Stimulated activated CD8-positive, alpha-beta memory T cell treated with anti-CD3 and anti-CD28 coated beads, Interleukin-7, amount 100 ng/mL, for 48 hours (primary cell): Measurements from ENCODE around the gene SEMA5A.

Experiments
- DNase-seq, 2 donors: peaks; one replicate each; pipeline ENCODE4 v3.0.0-alpha.2; 2020; ENCODE audit warnings: low read depth in 1 of 2; ENCODE audit errors: extremely low read depth in 1 of 2

The SEMA5A gene

GRCh38 chr5:9545992-9546851 is at the start of gene SEMA5A:
Gene SEMA5A, minus strand, starts transcription at chr5:9546075. Its CDS starts 166,129 bp downstream, at chr5:9379946.
- DNase-seq, result no peak

GRCh38 chr5:9594913-9595312 is 49.0 kb upstream of the SEMA5A start:
- DNase-seq, result no peak

DNA sequence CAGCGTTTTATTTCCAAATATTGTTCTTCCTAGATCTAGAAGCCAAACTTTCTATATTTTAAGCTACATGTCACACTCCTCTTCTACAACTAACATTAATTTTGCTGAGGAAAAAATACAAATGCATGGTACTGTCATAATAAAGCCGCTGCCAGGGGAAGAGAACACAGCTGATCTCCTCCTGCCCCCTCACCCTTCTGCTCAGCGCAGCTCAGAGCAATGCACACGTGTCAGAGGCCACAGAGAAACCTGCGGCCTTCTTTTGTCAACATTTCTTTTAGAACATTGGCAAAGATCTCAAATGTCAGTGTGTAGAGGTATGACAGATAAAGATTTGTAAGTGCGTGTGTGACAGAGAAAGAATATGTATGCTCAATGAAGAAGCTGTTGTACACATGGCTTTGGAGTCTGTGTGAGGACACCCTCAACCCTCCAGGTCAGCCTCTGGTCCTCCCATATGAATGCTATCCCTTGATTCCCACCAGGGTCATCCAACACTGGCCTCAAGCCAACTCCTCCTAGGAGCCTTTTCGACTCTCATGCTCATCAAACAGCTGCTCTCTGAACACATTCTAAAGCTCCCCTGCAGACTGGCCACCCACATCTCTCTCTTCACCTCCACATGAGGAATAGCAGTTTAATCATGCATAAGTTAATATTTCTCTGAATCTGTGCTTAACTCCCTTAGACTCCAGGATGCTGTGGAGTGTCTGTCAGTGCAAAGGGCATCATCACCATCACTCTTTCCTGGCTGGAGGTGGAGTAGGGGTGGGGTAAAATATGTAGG is 43.4 kb upstream of the SEMA5A start:
- DNase-seq, result no peak

DNA sequence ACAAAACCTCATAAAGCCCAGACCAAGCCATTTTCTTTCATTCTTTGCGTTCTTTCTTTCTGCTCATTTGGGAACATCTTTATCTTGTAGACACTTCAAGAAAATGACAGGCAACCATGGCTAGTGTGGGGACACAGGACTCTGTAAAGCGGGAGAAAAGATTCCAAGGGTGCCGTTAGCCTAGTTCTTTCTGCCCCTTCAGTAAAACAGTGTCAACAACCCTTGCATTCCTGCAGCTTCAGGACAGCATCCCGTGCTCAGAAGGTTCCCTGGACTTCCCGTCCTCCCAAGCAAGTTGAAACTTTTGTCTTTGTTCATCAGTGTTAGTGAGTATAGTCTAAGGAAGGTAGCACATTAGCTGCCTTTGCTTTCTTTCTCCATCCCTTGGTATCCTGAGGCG is 42.4 kb upstream of the SEMA5A start:
- DNase-seq, result no peak

- no peak for DNase-seq
Measured at GRCh38 chr5:9587135-9587534, 41.3 kb upstream of the SEMA5A start.

DNA sequence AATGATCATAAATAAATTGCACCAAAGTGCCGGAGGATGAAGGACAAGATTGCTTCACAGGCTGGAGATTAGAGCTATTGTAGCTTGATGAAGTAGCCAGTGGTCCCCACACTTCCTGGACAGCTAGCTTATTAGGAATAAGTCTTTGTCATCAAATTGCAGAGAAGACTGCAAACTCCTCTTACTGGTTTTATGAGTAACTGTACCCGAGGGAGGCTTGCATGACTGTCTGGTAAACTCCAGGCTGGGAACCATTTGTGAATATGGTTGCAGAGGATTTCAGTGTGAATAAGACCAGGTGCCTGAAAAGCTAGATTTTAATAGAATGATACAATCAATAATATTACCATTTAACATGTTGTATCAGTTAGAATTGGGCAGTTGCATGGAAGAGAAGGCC is 36.5 kb upstream of the SEMA5A start:
- no peak for DNase-seq

DNA sequence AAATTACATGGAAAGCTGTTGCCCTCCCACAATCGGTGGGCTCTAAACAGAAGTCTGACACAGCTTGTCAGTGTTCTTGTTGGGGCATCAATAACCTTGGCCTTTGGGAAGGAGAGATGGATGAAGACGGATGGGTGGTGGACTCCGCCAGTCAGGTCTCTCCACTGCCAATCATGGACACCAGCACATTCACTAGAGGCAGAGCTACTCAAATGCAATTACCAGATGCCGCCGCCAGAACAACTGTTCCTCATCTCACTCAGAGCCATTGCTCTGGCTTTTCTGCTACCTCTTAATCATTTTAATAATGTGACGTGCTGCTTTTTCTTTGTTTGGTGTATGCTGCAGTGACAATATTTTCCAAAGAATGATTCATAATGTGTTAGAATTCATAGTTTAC is 27.9 kb upstream of the SEMA5A start:
- DNase-seq, result no peak

DNA sequence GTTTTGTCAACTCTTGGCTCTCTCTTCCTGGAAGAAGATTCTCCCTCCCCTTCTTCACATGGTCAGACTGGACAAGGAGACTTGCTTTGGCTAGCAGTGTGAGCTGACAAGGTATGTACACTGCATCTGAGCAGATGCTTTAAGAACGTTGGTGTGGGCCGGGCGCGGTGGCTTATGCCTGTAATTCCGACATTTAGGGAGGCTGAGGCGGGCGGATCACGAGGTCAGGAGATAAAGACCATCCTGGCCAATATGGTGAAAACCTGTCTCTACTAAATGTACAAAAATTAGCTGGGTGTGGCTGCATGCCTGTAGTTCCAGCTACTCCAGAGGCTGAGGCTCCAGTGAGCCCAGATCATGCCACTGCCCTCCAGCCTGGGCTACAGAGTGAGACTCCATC is 26.4 kb upstream of the SEMA5A start:
- DNase-seq, result no peak

- no peak for DNase-seq
Measured at GRCh38 chr5:9570876-9571275, 25.0 kb upstream of the SEMA5A start.

GRCh38 chr5:9567039-9567438 is 21.2 kb upstream of the SEMA5A start:
- no peak for DNase-seq

GRCh38 chr5:9564752-9565151 is 18.9 kb upstream of the SEMA5A start:
- DNase-seq, result no peak

DNA sequence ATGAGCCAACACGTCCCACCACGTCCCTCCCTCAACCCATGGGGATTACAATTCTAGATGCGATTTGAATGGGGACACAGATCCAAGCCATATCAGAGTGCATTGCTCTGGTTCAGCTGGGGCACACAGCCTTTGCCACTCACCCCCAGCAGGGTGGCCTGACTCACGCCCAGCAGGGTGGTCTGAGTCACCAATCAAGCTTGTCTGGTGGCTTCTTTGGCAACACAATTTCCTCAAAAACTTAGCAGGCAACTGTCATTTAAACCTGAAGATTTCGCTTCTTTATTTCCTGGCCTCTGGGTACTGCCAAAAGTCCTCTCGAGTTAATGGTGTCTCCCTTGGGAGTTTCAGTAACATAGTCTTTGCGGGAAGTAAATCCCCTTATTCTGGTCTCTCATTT is 16.3 kb upstream of the SEMA5A start:
- DNase-seq, result no peak

DNA sequence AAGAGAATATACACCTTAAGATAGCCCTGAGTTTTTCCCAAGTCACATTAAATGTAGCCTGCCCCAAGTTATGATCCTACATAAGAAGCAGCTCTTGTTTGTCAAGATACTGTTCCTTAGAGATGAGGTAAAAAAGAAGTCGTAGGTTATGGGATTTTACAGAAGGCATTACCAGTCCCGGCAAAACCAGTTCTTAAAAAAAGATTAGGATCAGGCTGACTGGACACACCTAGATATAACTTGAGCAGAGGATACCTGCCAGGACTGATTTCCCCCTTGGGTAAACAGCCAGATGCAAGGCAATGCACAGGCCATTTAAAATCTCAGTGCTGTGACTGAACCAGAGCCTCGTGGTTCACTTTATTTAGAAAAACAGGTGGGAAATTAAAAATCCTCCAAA is 14.1 kb upstream of the SEMA5A start:
- no peak for DNase-seq

- no peak for DNase-seq
Measured at GRCh38 chr5:9558319-9558965, 12.6 kb upstream of the SEMA5A start.

DNA sequence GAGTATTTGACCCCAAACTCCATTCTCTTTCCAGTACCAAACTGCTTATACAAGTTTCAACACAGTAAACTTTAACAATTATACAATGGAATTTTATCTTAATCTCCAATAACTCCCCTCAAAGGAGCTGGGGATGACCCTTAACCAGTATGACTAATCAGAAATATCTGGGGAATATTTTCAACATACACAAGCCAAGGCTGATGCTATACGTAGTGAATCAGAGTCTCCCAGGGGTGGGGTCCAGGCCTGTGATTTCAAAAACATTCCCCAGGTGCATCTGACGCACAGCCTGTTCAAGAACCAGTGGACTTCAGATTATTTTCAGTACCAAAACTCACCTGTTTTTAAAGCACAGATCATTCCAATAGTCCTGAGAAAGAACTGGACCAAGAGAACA is 11.8 kb upstream of the SEMA5A start:
- DNase-seq, result no peak

- DNase-seq, result no peak
Measured at GRCh38 chr5:9555961-9556360, 10.1 kb upstream of the SEMA5A start.

DNA sequence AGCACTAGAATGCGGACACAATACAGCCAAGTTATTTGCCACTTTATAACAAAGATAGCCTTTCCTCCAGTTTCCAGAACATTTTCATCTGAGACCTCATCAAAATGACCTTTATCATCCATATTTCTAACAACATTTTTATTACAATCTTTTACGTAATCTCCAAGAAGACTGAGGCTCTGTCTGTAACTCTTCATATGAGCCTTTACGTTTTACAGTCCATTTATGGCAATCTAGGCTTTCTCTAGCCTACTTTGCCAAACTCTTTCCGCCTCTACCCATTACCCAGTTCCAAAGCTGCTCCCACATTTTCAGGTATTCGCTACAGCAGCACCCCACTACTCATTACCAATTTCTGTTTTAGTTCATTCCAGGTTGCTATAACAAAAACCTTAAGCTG is 8.2 kb upstream of the SEMA5A start:
- DNase-seq, result no peak

- DNase-seq, result no peak
Measured at GRCh38 chr5:9553561-9553960, 7.7 kb upstream of the SEMA5A start.

DNA sequence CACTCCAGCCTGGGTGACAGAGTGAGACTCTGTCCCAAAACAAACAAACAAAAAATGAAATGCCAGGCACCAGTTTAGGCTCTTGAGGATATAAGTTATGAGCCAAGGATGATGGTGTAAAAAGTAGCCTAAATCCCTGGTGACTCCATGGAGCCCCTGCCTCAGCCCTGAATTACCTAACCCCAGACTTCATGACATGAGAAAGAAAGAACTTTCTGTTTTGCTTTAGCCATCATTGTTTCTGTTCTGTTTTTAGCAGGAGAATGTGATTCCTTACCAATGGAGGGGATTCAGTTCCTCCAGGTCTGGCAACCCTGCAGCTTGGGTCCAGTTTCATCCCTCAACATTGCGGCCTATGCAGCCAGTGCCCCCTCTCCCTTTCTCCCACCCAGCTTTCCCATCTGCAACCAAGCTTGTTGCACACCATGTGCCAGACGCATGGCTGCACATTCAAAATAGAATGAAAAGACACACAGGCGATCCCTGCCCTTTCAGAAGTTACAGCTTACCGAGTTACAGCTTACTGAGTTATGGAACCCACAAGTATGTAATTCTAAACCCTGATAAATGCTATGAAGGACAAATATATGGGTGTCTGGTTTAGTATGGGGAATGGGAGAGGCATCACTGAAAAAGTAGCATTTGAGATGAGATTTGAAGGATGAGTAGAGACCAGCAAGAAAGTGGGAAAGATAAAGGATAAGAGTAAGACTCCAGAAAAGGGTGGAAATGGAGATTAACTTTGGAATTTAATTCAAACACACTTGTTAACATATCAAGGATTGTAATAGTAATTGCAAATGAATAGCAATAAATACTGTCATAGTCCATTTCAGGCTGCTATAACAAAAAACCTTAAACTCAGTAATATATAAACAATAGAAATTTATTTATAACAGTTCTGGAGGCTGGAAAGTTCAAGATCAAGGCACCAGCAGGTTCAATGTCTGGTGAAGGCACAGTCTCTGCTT is 6.0 kb upstream of the SEMA5A start:
- DNase-seq, result no peak

DNA sequence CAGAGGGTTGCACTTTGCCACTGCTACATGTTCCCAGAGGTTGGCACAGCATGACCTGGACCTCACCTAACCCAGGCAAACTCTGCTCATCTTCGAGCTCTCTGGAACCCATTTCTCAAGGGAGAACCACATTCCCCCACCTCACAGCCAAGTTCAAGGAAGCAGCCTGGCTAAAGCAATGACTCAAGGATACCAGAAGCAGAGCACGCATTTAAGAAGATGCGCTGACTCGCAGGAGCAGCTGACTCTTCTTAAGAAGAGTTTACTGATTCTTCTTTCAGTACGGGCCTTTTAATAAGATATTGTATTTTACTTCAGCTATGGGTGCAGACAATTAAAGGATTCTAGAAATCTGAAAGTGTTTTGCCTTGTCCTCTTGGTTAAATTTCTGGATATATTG is 4.1 kb upstream of the SEMA5A start:
- DNase-seq, result no peak
